ENCODE data around the gene CKMT1A.
A peak's percentile ranks its signal among the peaks of the same experiment; 100 is the strongest.
"Not testable (repeated sequence)": the region's sequence is repeated elsewhere in the genome, so short reads cannot be mapped to it uniquely, and the experiment has no call there.

The CKMT1A gene

GRCh38 chr15:43693148-43694022 lies at the start of gene CKMT1A:
Gene CKMT1A, plus strand, starts transcription at chr15:43693859. Its CDS starts 192 bp downstream, at chr15:43694051.
- DNase-seq (ENCODE audit: extremely low read depth in 1 of 2, low read depth in 1 of 2): not testable (repeated sequence)

DNA sequence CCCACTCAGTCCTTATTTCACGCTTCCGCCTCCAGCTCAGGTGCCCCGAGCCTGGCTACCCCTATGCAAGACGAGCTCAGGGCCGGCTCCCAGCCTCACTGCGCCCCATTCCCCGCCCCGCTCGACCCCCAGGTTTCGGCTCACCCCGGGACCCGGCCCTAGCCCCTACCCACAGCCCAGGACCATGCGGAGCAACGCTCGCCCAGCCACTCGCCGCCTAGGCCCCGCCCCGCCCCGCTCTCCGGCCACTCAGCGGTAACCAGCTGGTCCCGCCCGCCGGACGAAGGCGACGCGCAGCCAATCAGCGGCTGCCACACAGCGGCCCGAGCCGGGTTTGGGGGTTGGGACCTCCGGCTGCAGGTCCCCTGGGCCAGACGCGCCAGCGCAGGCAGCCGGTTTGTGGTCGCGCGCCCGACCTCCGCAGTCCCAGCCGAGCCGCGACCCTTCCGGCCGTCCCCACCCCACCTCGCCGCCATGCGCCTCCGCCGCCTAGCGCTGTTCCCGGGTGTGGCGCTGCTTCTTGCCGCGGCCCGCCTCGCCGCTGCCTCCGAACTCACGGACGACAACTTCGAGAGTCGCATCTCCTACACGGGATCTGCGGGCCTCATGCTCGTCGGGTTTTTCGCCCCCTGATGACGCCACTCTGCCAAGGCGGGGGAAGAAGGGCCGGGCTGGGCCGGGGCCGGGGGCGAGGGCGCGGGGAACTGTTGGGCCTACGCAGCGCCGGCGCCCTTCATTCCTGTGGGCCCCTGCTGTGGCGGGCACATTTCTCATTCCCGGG lies 44.8 kb upstream of the CKMT1A start, which contains the start of gene CATSPER2:
Gene CATSPER2, minus strand, starts transcription at position 196 of the 781 bp plus-strand sequence. CDS start 783 bp downstream, outside the sequence.
- no peak for DNase-seq (ENCODE audit: extremely low read depth in 1 of 2, low read depth in 1 of 2)

DNA sequence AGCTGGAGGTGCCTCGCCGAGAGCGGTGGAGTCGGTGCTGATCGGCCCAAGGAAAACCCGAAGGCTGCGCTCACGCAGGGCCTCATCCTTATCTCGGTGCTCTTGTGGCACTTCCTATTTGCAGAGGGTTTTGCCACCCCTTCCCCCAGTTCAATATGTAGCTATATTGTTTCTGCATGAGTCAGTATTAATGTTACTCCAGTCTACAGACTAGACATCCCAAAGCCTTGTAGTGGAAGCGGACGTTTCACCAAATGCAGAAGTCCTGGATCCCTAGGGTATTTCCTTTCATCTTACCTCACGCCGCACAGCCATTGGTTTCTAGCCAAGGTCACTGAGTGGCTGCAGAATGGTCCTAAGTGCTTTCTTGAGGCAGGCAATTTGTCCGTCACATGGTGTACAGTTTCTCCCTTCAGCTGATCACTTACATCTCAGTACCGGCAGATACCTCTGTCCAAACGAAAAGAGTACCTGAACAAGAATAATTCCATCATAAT lies 44.2 kb upstream of the CKMT1A start:
- not testable (repeated sequence) for DNase-seq (ENCODE audit: extremely low read depth in 1 of 2, low read depth in 1 of 2)

- not testable (repeated sequence) for DNase-seq (ENCODE audit: extremely low read depth in 1 of 2, low read depth in 1 of 2)
Observed at GRCh38 chr15:43659727-43660126, 33.9 kb upstream of the CKMT1A start.

GRCh38 chr15:43662293-43662692 lies 31.4 kb upstream of the CKMT1A start:
- not testable (repeated sequence) for DNase-seq (ENCODE audit: extremely low read depth in 1 of 2, low read depth in 1 of 2)

GRCh38 chr15:43663333-43663732 lies 30.3 kb upstream of the CKMT1A start:
- not testable (repeated sequence) for DNase-seq (ENCODE audit: extremely low read depth in 1 of 2, low read depth in 1 of 2)

DNA sequence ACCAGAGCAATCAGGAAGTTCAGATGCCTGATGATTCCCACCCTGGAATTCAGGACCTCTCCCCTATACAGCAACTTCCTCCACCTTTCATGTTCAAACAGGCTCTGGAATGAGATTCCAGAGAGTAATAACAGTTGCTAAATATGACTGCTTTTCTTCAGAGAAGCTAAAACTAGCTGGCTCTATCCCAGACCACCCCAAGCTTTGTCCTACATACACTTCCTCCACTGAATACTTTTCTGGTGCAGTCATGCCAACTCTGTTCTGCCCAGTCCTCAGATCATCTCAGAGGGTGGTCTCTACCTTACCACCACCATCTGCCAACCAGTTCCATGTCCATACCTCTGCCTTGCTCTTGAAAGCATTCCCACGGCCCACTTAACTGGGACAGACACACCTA lies 27.5 kb upstream of the CKMT1A start:
- not testable (repeated sequence) for DNase-seq (ENCODE audit: extremely low read depth in 1 of 2, low read depth in 1 of 2)

- DNase-seq (ENCODE audit: extremely low read depth in 1 of 2, low read depth in 1 of 2): not testable (repeated sequence)
Observed at GRCh38 chr15:43674175-43674574, 19.5 kb upstream of the CKMT1A start.

- not testable (repeated sequence) for DNase-seq (ENCODE audit: extremely low read depth in 1 of 2, low read depth in 1 of 2)
Observed at GRCh38 chr15:43689604-43690301, 3.9 kb upstream of the CKMT1A start.

GRCh38 chr15:43692679-43693078 lies 980 bp upstream of the CKMT1A start:
- not testable (repeated sequence) for DNase-seq (ENCODE audit: extremely low read depth in 1 of 2, low read depth in 1 of 2)

DNA sequence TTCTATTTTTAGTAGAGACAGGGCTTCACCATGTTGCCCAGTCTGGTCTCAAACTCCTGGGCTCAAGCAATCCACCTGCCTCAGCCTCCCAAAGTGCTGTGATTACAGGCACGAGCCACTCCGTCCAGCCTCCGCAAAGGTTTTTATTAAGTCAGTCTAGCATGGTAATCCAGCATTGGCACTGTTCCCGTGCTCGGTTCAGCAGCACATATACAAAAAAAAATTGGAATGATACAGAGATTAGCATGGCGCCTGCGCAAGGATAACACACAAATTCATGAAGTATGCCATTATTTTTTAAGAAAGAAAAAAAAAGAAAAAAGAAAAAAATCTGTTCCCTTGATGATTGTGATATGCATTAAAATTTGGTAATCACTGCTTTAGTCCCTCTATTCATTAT lies 8.5 kb downstream of the CKMT1A start:
- DNase-seq (ENCODE audit: extremely low read depth in 1 of 2, low read depth in 1 of 2): no peak

GRCh38 chr15:43702701-43703424 lies 9.2 kb downstream of the CKMT1A start:
- no peak for DNase-seq (ENCODE audit: extremely low read depth in 1 of 2, low read depth in 1 of 2)

DNA sequence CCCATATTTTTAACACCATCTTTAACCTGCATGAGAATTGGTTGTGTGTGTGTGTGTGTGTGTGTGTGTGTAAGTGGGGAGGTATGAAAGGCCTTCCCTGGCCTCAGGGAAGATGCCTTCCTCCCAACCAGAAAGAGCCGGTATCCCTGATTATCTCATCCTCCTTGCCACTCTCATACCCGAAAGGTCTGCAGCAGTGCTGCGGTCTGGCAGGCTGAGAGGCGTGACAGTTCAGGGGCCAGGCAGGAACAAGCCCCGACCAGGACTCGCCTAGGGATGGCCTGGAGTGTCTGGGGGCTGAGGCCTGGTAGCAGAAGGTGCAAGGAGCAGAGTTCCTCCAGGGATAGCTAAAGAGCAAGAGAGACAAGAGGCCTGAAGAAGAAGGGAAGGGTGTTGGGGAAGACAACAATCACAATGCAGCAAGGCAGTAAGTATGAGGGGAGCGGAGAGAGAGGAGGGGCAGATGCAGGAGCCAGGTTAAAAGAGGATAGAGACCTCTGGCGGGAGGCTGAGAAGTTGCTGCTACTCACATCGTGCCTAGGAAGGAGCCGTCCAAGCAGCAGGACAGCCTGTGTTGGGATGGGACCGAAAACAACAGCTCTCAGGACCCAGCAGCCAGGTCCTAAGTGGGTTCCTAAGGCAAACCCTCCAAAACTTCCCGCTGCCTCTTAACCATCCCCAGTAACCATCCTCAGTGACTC lies 16.9 kb downstream of the CKMT1A start:
- not testable (repeated sequence) for DNase-seq (ENCODE audit: extremely low read depth in 1 of 2, low read depth in 1 of 2)

GRCh38 chr15:43723151-43723550 lies 29.5 kb downstream of the CKMT1A start:
- no peak for DNase-seq (ENCODE audit: extremely low read depth in 1 of 2, low read depth in 1 of 2)

- not testable (repeated sequence) for DNase-seq (ENCODE audit: extremely low read depth in 1 of 2, low read depth in 1 of 2)
Observed at GRCh38 chr15:43726306-43726705, 32.6 kb downstream of the CKMT1A start.

DNA sequence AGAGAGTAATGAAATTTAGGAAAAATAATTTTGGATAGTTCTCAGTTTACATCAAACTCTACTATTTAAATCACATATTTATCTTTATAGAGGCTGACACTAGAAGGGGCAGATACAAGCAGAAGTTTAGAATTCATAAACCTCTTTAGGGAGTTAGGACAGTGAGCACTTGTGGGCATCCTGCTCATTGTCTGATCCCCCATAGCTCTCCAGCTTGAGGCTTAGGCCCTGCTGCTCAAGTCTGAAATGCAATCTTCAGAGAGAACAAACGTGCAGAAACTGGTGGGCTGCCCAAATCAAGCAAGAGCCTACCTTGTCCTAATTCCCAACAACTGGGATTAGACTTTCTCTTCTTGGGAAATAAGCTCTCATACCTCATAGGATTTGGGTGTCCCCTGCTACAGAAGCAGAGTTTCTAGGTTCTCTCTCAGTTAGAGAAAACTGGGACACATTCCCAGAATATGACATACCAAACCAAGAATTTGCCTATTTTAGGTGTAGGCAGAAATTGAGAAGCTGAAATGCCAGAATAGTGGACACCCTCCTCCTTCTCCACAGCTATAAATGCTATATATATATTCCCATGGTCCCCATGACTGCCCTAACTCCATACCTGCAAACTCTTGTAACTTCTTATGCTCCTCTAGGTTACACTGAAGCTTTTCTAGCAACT lies 34.5 kb downstream of the CKMT1A start:
- not testable (repeated sequence) for DNase-seq (ENCODE audit: extremely low read depth in 1 of 2, low read depth in 1 of 2)

DNA sequence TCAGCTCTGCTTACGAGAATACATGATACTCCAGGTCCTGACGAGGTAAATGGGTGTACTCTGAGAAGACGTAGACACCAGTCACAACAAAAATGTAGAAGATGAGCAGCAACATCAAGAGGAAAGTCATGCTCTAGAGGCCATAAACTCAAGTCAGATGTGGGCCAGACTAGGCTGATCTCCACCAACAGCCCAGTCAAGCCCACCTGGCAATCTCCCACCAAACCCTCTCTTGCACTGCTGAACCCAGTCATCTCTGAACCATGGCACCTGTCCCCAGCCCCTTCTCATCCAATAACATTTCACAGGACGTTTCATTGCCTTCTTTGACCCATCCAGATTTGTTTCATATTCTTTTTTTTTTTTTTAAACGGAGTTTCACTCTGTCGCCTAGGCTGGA lies 41.8 kb downstream of the CKMT1A start:
- no peak for DNase-seq (ENCODE audit: extremely low read depth in 1 of 2, low read depth in 1 of 2)

DNA sequence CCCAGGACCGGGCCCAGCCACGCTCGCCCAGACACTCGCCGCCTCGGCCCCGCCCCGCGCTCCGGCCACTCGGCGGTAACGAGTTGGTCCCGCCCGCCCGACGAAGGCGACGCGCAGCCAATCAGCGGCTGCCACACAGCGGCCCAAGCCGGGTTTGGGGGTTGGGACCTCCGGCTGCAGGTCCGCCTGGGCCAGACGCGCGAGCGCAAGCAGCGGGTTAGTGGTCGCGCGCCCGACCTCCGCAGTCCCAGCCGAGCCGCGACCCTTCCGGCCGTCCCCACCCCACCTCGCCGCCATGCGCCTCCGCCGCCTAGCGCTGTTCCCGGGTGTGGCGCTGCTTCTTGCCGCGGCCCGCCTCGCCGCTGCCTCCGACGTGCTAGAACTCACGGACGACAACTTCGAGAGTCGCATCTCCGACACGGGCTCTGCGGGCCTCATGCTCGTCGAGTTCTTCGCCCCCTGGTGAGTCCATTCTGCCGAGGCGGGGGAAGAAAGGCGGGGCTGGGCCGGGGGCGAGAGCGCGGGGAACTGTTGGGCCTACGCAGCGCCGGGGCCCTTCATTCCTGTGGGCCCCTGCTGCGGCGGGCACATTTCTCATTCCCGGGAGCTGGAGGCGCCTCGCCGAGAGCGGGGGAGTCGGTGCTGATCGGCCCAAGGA lies 52.7 kb downstream of the CKMT1A start, which contains the start of gene PDIA3:
Gene PDIA3, plus strand, starts transcription at position 194 of the 658 bp plus-strand sequence. Its CDS starts 102 bp downstream, at position 296.
- DNase-seq (ENCODE audit: extremely low read depth in 1 of 2, low read depth in 1 of 2): peak; percentile 82

Data from stimulated activated CD8-positive, alpha-beta memory T cell treated with anti-CD3 and anti-CD28 coated beads, Interleukin-7, amount 100 ng/mL, for 48 hours (primary cell).